IgD-negative memory B cell (primary cell): ENCODE results near the gene FYB1. TPM values are rescaled to one million over a fixed set of nuclear protein-coding genes. Genes with fewer than 3 reads are reported as not detected.

Source experiments
- H3K27ac Mint-ChIP-seq, 3 donors: one replicate each; pipeline ENCODE4 v1.8.0; 2020 to 2022; ENCODE audit warnings: mild to moderate bottlenecking in 3 of 3, mixed read lengths in 3 of 3, moderate library complexity in 1 of 3
- H3K27me3 Mint-ChIP-seq: one replicate; pipeline ENCODE4 v1.8.0; 2021; ENCODE audit warnings: mixed read lengths
- H3K36me3 Mint-ChIP-seq: one replicate; pipeline ENCODE4 v1.8.0; 2020; ENCODE audit warnings: mild to moderate bottlenecking, mixed read lengths
- H3K4me1 Mint-ChIP-seq, 3 donors: one replicate each; pipeline ENCODE4 v1.8.0; 2020 to 2022; ENCODE audit warnings: mixed read lengths in 3 of 3, mild to moderate bottlenecking in 1 of 3
- H3K4me3 Mint-ChIP-seq, 4 donors: one replicate each; pipeline ENCODE4 v1.8.0; 2020 to 2022; ENCODE audit warnings: mild to moderate bottlenecking in 4 of 4, mixed read lengths in 4 of 4, moderate library complexity in 3 of 4
- H3K9me3 Mint-ChIP-seq, 3 donors: one replicate each; pipeline ENCODE4 v1.8.0; 2020 to 2021; ENCODE audit warnings: mixed read lengths in 3 of 3, mild to moderate bottlenecking in 1 of 3
- polyA plus RNA-seq: library from polyadenylated mRNA; unstranded; fragments of 300-500 nt; fragmentation: Illumina TruSeq; gene quantifications from one replicate; pipeline ENCODE4 v1.2.3, GENCODE V29; 2021

FYB1 gene
- polyA plus RNA-seq, 1 donor from 2014 or later: 11.6 TPM

GRCh38 chr5:39107350-39107749, 112.0 kb downstream of the FYB1 start:
- Mint-ChIP-seq H3K27me3 (peaks cover 3% of the 10 kb centered on the region), H3K4me1 (peaks cover 0 to 2% (median 0%) of the 10 kb centered on the region in 3 donors), H3K4me3 (no peak overlapping the region), H3K9me3 (no peaks in the 10 kb centered on the region), H3K27ac (no peak overlapping the region), H3K36me3 (no peaks in the 10 kb centered on the region)

DNA sequence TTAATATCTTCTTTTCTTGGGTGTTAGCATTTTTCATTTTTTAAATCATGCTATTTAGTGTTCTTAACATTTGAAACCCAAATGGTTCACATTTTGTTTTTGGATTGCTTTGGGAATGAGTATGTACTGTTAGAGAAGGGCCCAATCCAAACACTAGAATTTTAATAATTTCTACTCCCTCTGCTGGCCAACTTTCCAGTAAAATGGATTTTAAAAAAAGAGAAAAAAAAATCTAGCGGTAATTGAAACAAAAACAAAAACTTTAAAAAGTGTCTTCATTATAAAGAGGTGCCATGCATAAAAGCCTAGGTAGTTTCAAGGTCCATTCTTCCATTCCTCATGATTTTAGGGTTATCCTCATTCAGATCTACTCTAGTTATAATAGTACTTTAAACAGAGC, 113.0 kb downstream of the FYB1 start:
- peaks cover 2% of the 10 kb centered on the region for H3K36me3 Mint-ChIP-seq
- H3K4me1 Mint-ChIP-seq: peaks cover 0 to 2% (median 0%) of the 10 kb centered on the region in 3 donors

GRCh38 chr5:39104221-39104620, 115.1 kb downstream of the FYB1 start:
- Mint-ChIP-seq H3K9me3 (no peaks in the 10 kb centered on the region), H3K27me3 (peaks cover 3% of the 10 kb centered on the region), H3K4me3 (no peak overlapping the region), H3K36me3 (peaks cover 2% of the 10 kb centered on the region), H3K4me1 (peaks cover 0 to 2% (median 0%) of the 10 kb centered on the region in 3 donors), H3K27ac (no peak overlapping the region)

More for the DNA sequence above, 113.0 kb downstream of the FYB1 start:
- H3K27me3 Mint-ChIP-seq: peaks cover 3% of the 10 kb centered on the region
- H3K4me3 Mint-ChIP-seq: no peak overlapping the region
- no peak overlapping the region for H3K27ac Mint-ChIP-seq
- no peaks in the 10 kb centered on the region for H3K9me3 Mint-ChIP-seq

DNA sequence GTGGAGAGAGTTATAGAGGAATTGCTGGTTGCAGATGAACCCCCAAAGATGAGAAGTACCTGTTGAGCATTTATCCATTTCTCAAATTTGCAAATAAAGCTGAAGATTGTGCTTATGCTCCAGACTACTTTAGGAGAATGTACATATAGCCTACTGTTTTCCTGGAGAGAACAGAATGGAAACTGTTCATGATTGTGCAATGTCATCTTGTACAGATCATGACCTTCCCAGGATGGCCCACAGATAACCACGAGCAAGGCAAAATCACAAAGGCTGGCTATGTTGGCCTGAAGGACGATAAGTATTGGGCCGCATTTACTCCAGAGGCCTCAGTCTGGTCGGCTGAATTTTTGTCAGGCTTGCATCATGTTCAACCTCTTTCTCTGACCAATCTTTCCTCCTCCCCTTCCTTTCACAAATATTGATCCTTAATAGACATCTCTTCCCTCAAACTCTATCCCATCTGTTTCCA, 116.6 kb downstream of the FYB1 start:
- Mint-ChIP-seq H3K36me3 (peaks cover 2% of the 10 kb centered on the region), H3K9me3 (no peaks in the 10 kb centered on the region), H3K4me1 (peaks cover 0 to 2% (median 0%) of the 10 kb centered on the region in 3 donors), H3K27ac (no peak overlapping the region), H3K4me3 (no peak overlapping the region), H3K27me3 (peaks cover 3% of the 10 kb centered on the region)

- H3K36me3 Mint-ChIP-seq: peaks cover 3% of the 10 kb centered on the region
- H3K4me3 Mint-ChIP-seq: no peak overlapping the region
- no peaks in the 10 kb centered on the region for H3K9me3 Mint-ChIP-seq
- H3K4me1 Mint-ChIP-seq: no peaks in the 10 kb centered on the region
- peaks cover 3% of the 10 kb centered on the region for H3K27me3 Mint-ChIP-seq
- H3K27ac Mint-ChIP-seq: no peak overlapping the region
Observed at GRCh38 chr5:39100851-39101396, 118.4 kb downstream of the FYB1 start.

DNA sequence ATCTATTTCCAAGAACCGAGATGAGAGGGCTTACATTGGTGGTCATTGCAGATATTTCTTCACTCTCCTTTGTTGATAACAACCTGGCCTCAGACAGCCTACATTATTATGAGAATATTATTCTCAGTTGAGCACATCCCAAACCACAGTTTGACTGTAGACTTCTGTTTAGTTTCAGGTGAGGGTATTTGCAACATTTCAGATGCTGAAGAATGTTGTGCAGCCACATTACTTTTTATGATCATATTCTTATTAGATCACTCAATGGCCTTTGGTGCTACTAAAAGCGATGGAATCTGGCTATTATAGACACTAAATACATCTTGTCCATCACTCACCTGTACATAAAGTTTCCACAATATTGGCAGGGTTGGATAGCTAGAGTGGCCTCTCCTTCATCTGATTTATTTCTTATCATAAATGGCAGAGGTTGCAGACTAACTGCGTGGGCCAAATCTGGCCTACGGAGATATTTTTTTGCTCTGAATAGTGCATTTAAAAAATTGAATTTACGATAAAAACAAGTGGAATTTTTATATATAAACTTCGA, 119.0 kb downstream of the FYB1 start:
- Mint-ChIP-seq H3K4me3 (no peak overlapping the region), H3K4me1 (no peaks in the 10 kb centered on the region), H3K27ac (no peak overlapping the region), H3K9me3 (no peaks in the 10 kb centered on the region), H3K36me3 (peaks cover 3% of the 10 kb centered on the region), H3K27me3 (peaks cover 6% of the 10 kb centered on the region)

- H3K4me3 Mint-ChIP-seq: no peak overlapping the region
- H3K4me1 Mint-ChIP-seq: no peaks in the 10 kb centered on the region
- H3K27me3 Mint-ChIP-seq: peaks cover 6% of the 10 kb centered on the region
- H3K27ac Mint-ChIP-seq: peak overlapping the region in 1 of 3 donors; percentile 54
- peaks cover 3% of the 10 kb centered on the region for H3K36me3 Mint-ChIP-seq
- H3K9me3 Mint-ChIP-seq: no peaks in the 10 kb centered on the region
Observed at GRCh38 chr5:39099831-39100230, 119.5 kb downstream of the FYB1 start.

DNA sequence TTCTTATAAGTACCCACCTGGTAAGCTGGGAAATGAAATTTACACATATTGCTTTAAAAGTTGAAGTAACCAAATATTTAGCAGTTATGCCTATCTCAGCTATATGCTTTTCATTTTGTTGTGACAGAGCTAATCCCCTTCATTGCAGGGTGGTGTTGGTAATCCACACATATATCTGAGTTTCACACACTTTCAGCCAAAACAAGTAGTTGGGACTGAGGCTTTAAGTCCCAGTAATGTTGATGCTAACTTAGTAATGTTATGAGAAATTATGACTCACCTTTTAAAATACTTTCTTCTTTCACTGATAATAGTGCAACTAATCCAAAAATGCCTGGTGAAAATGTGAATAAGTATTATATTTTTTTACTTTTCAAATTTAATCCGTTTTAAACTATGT, 126.0 kb downstream of the FYB1 start:
- Mint-ChIP-seq H3K4me3 (no peak overlapping the region), H3K9me3 (peaks cover 0 to 6% (median 0%) of the 10 kb centered on the region in 3 donors), H3K27ac (no peak overlapping the region), H3K4me1 (no peaks in the 10 kb centered on the region), H3K36me3 (peaks cover 4% of the 10 kb centered on the region), H3K27me3 (peaks cover 6% of the 10 kb centered on the region)

DNA sequence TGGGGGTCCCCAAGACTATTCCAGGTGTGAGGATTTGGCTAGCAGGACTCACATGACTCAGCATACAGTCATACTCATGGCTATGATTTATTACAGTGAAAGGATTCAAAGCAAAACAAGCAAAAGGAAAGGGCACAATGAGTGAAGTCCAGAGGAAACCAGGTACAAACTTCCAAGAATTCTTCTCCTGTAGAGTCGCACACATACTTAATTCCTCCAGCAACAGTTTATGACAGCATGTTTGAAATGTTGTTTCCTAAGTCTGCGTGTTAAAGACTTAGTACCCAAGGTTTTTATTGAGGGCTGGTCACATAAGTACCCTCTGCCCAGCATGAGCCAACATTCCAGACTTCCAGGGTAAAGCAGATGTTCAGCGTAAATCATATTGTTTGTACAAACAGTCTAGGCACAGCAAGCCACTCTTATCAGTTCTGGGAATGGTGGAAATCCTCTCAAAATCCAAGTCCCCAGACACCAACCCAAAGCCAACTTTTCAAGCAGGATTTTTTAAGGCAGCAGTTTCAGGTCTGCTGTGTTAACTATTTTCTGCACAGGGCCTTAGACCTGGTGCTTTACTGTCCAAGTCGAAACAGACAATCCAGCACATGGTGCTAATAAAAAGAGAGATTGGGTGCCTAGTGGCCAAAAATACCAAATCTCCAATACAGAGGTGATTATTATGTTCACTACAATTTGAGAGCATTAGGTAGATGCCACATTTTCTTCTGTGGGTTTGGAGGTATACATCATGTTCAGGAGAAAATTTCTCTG, 126.6 kb downstream of the FYB1 start:
- Mint-ChIP-seq H3K27me3 (peaks cover 6% of the 10 kb centered on the region), H3K9me3 (peaks cover 0 to 6% (median 0%) of the 10 kb centered on the region in 3 donors), H3K4me3 (no peak overlapping the region), H3K36me3 (peaks cover 4% of the 10 kb centered on the region), H3K4me1 (no peaks in the 10 kb centered on the region), H3K27ac (no peak overlapping the region)

GRCh38 chr5:39091940-39092580, 127.3 kb downstream of the FYB1 start:
- peaks cover 0 to 6% (median 0%) of the 10 kb centered on the region in 3 donors for H3K9me3 Mint-ChIP-seq
- H3K36me3 Mint-ChIP-seq: peaks cover 4% of the 10 kb centered on the region
- H3K27ac Mint-ChIP-seq: no peak overlapping the region
- peaks cover 6% of the 10 kb centered on the region for H3K27me3 Mint-ChIP-seq
- H3K4me1 Mint-ChIP-seq: no peaks in the 10 kb centered on the region
- H3K4me3 Mint-ChIP-seq: no peak overlapping the region

- H3K4me3 Mint-ChIP-seq: no peak overlapping the region
- peaks cover 0 to 2% (median under 1%) of the 10 kb centered on the region in 3 donors for H3K4me1 Mint-ChIP-seq
- H3K27me3 Mint-ChIP-seq: peaks cover 2% of the 10 kb centered on the region
- peaks cover 3% of the 10 kb centered on the region for H3K36me3 Mint-ChIP-seq
- H3K27ac Mint-ChIP-seq: no peak overlapping the region
- H3K9me3 Mint-ChIP-seq: peaks cover 2 to 8% (median 2%) of the 10 kb centered on the region in 3 donors
Observed at GRCh38 chr5:39083968-39084367, 135.4 kb downstream of the FYB1 start.

DNA sequence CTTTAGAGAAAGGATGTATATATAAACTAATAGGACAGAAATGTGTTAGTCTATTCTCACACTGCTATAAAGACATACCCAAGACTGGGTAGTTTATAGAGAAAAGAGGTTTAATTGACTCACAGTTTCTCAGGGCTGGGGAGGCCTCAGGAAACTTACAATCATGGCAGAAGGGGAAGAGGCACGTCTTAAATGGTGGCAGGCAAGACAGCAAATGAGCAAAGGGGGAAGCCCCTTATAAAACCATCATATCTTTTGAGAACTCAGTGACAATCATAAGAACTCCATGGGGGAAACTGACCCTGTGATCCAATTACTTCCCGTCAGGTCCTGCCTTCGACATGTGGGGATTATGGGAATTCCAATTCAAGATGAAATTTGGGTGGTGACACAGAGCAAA, 136.4 kb downstream of the FYB1 start:
- H3K4me3 Mint-ChIP-seq: no peak overlapping the region
- peaks cover 2 to 8% (median 2%) of the 10 kb centered on the region in 3 donors for H3K9me3 Mint-ChIP-seq
- peaks cover 2% of the 10 kb centered on the region for H3K27me3 Mint-ChIP-seq
- H3K27ac Mint-ChIP-seq: no peak overlapping the region
- peaks cover 0 to 6% (median 4%) of the 10 kb centered on the region in 3 donors for H3K4me1 Mint-ChIP-seq
- H3K36me3 Mint-ChIP-seq: peaks cover 3% of the 10 kb centered on the region

GRCh38 chr5:39080597-39081204, 138.7 kb downstream of the FYB1 start:
- no peak overlapping the region for H3K4me3 Mint-ChIP-seq
- peaks cover 2% of the 10 kb centered on the region for H3K27me3 Mint-ChIP-seq

DNA sequence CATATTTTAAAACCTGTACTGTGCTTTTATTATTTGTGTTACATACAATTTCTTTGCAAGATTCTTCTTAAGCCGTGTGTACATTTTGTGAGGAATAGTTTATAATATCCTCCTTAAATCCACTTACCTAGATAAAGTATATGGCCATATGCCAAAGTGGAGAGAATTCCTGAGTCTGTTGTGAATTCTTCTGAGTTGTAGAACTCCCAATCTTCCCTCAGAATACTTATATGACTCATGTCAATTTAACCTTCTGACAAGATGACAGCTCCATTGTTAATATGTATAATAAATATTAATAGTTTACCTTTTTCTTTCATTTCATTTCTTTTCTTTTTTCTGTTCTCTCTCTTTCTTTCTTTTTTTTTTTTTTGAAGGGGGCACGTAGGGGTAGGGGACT, 139.2 kb downstream of the FYB1 start:
- Mint-ChIP-seq H3K4me3 (no peak overlapping the region), H3K27ac (peak overlapping the region in 1 of 3 donors; percentile 77), H3K27me3 (peaks cover 2% of the 10 kb centered on the region), H3K4me1 (peaks cover 12 to 27% (median 17%) of the 10 kb centered on the region in 3 donors), H3K36me3 (peaks cover 3% of the 10 kb centered on the region), H3K9me3 (peaks cover 2 to 8% (median 2%) of the 10 kb centered on the region in 3 donors)

More at GRCh38 chr5:39080597-39081204, 138.7 kb downstream of the FYB1 start:
- peaks cover 3% of the 10 kb centered on the region for H3K36me3 Mint-ChIP-seq
- H3K9me3 Mint-ChIP-seq: peaks cover 2 to 8% (median 2%) of the 10 kb centered on the region in 3 donors
- H3K27ac Mint-ChIP-seq: peak overlapping the region in 1 of 3 donors; percentile 77
- H3K4me1 Mint-ChIP-seq: peaks cover 10 to 22% (median 12%) of the 10 kb centered on the region in 3 donors
